DOHH2 (cell line): Measurements from ENCODE around the gene TMPRSS7.

Source experiments
- CTCF ChIP-seq: fragments of 200-600 bp; sonication (generic); IDR thresholded peaks from one replicate; pipeline ENCODE4 v1.5.1; 2014; ENCODE audit warnings: antibody characterized with exemption, mild to moderate bottlenecking, low read depth, low read length; ENCODE audit not compliant: poor library complexity, severe bottlenecking
- EZH2phosphoT487 ChIP-seq: fragments of 200-600 bp; sonication (generic); IDR thresholded peaks from 2 replicates; pipeline ENCODE4 v1.6.1; 2017; ENCODE audit warnings: borderline replicate concordance, mild to moderate bottlenecking, antibody characterized with exemption, low read length, moderate library complexity, mixed read lengths

GRCh38 chr3:112130638-112130993, 96.1 kb downstream of the TMPRSS7 start:
- TF ChIP-seq CTCF (no peak), EZH2phosphoT487 (no peak)
